ENCODE data around the gene VRK1.

The VRK1 gene

GRCh38 chr14:96925422-96925821 lies 128.2 kb downstream of the VRK1 start:
- no peak for DNase-seq

GRCh38 chr14:96926001-96926400 lies 128.8 kb downstream of the VRK1 start:
- no peak for DNase-seq

- no peak for DNase-seq
Measured at GRCh38 chr14:96928779-96929380, 131.7 kb downstream of the VRK1 start.

- no peak for DNase-seq
Measured at GRCh38 chr14:96929950-96930349, 132.8 kb downstream of the VRK1 start.

GRCh38 chr14:96930526-96930925 lies 133.3 kb downstream of the VRK1 start:
- no peak for DNase-seq

Data from C1 segment of cervical spinal cord (tissue), 14 donors.